K562 (cell line): Measurements from ENCODE around the gene KDELR3. TPM values are rescaled to one million over a fixed set of nuclear protein-coding genes. Genes with fewer than 3 reads are reported as not detected.

Experiments
- ATAC-seq: fragments of 200-7000 bp; cut with Tn5 transposase; 3 replicates; pipeline ENCODE4 v1.9.1; 2020; ENCODE audit warnings: moderate library complexity
- BruUV-seq: library from RNA; stranded (reverse); fragments of 400-500 nt; replicated peaks from 2 replicates; lab custom pipeline; 2021; lab: Mats Ljungman, UMichigan
- CTCF ChIA-PET: fragments of 300-600 bp; formaldehyde crosslinking; extraction: SDS; loops from one replicate; lab custom pipeline; 2021; ENCODE audit warnings: low intra/inter-chr PET ratio; lab: Yijun Ruan, JAX
- POLR2A ChIA-PET: fragments of 300-600, 350-650 bp; sonication (Branson Sonifier 250); formaldehyde crosslinking; extraction: SDS; loops from one replicate; lab custom pipeline; 2021; ENCODE audit warnings: antibody characterized with exemption, inconsistent platforms; lab: Yijun Ruan, JAX
- DNase-seq, 4 experiments: peaks; one replicate each; pipeline versions ENCODE4 v3.0.0 to v3.0.0-alpha.2; 2011 to 2018; ENCODE audit warnings: low spot score in 3 of 4, mixed read lengths in 3 of 4; ENCODE audit errors: extremely low read depth in 1 of 4
- FAIRE-seq: peaks from 2 replicates; lab custom pipeline; 2011; peaks lifted over from hg19 to GRCh38; lab: Jason Lieb, UNC
- H2AFZ ChIP-seq: 2 replicates; pipeline ENCODE4 v1.6.0; 2011; ENCODE audit warnings: low read depth, low read length, control low read depth, inconsistent platforms
- H3K27ac ChIP-seq: fragments of 200-600 bp; 3 replicates; pipeline ENCODE4 v1.8.0; 2011; ENCODE audit warnings: low read depth, mild to moderate bottlenecking, control low read depth, inconsistent platforms, low read length, moderate library complexity, mixed read lengths; ENCODE audit errors: extremely low read depth
- H3K27me3 ChIP-seq, 2 experiments: fragments of 300-600 bp in 1 of 2; 2 replicates in 1 of 2; 3 replicates in 1 of 2; pipeline versions ENCODE4 v1.6.0 to v1.8.0; 2011; ENCODE audit warnings: inconsistent platforms in 2 of 2, low read length in 2 of 2, mild to moderate bottlenecking in 1 of 2, mixed read lengths in 1 of 2, moderate library complexity in 1 of 2; ENCODE audit not compliant: control insufficient read depth in 2 of 2, insufficient read depth in 2 of 2
- H3K36me3 ChIP-seq: fragments of 300-600 bp; 3 replicates; pipeline ENCODE4 v1.8.0; 2011; ENCODE audit warnings: mild to moderate bottlenecking, low read length, inconsistent platforms; ENCODE audit not compliant: control insufficient read depth, insufficient read depth
- H3K4me1 ChIP-seq, 2 experiments: fragments of 200-600 bp in 1 of 2; replicated peaks in 1 of 2; 2 replicates in 1 of 2; 3 replicates in 1 of 2; pipeline versions ENCODE4 v1.5.1 to v1.8.0; 2011; ENCODE audit warnings: inconsistent platforms in 2 of 2, low read length in 2 of 2, mild to moderate bottlenecking in 1 of 2, mixed read lengths in 1 of 2, moderate library complexity in 1 of 2; ENCODE audit not compliant: control insufficient read depth in 2 of 2, insufficient read depth in 2 of 2
- H3K4me2 ChIP-seq: 2 replicates; pipeline ENCODE4 v1.6.1; 2011; ENCODE audit warnings: low read length, control low read depth, inconsistent platforms, mixed read lengths; ENCODE audit not compliant: insufficient read depth
- H3K4me3 ChIP-seq: fragments of 200-600 bp; sonication (generic), shearing (Covaris generic); 2 replicates; pipeline ENCODE4 v1.5.1; 2016; ENCODE audit warnings: control low read depth, inconsistent platforms
- H3K79me2 ChIP-seq: fragments of 200-600 bp; 3 replicates; pipeline ENCODE4 v1.8.0; 2011; ENCODE audit warnings: low read length, inconsistent platforms; ENCODE audit not compliant: control insufficient read depth, insufficient read depth
- H3K9ac ChIP-seq, 2 experiments: 2 replicates each; pipeline versions ENCODE4 v1.6.0 to v1.6.1; 2011; ENCODE audit warnings: low read depth in 2 of 2, low read length in 2 of 2, control low read depth in 1 of 2, inconsistent platforms in 1 of 2, mild to moderate bottlenecking in 1 of 2, mixed read lengths in 1 of 2; ENCODE audit not compliant: insufficient read depth in 1 of 2
- H3K9me1 ChIP-seq: one replicate; pipeline ENCODE4 v1.6.0; 2011; ENCODE audit warnings: inconsistent platforms, mild to moderate bottlenecking, low read length, moderate library complexity; ENCODE audit not compliant: control insufficient read depth, insufficient read depth
- H3K9me3 ChIP-seq: replicated peaks from 2 replicates; pipeline ENCODE4 v1.5.1; 2011; ENCODE audit warnings: low read depth, low read length, inconsistent platforms; ENCODE audit not compliant: control insufficient read depth, insufficient read depth
- H4K20me1 ChIP-seq: replicated peaks from 2 replicates; pipeline ENCODE4 v1.6.1; 2011; ENCODE audit warnings: low read length, inconsistent platforms, mixed read lengths; ENCODE audit not compliant: control insufficient read depth, insufficient read depth
- PHF8 ChIP-seq: fragments of 200-600 bp; sonication (generic); IDR thresholded peaks from 2 replicates; pipeline ENCODE4 v1.6.1; 2012; ENCODE audit warnings: mixed run types, mild to moderate bottlenecking, inconsistent platforms, low read length, moderate library complexity, borderline replicate concordance
- RBM17 ChIP-seq: fragments of 200-400 bp; formaldehyde crosslinking; IDR thresholded peaks from 2 replicates; pipeline ENCODE4 v1.6.1; 2017; ENCODE audit warnings: low read depth, mild to moderate bottlenecking, low read length, borderline replicate concordance
- ZNF212 ChIP-seq: fragments of 450-650 bp; formaldehyde crosslinking; IDR thresholded peaks from 2 replicates; pipeline ENCODE4 v1.4.0; 2020; ENCODE audit warnings: mild to moderate bottlenecking
- ZNF3 ChIP-seq: fragments of 250-450 bp; sonication (Bioruptor Pico); IDR thresholded peaks from 2 replicates; pipeline ENCODE4 v1.5.0; 2021; ENCODE audit warnings: mild to moderate bottlenecking, moderate library complexity
- ZNF311 ChIP-seq: fragments of 250-450 bp; sonication (Bioruptor Pico); IDR thresholded peaks from 2 replicates; pipeline ENCODE4 v1.4.0; 2020; ENCODE audit warnings: mild to moderate bottlenecking, moderate library complexity
- WGBS: fragments of 100-300 bp; shearing (Covaris generic); methylation state at CpG from one replicate; pipeline ENCODE4 v1.1.6; 2016; ENCODE audit warnings: low coverage, mixed read lengths; ENCODE audit not compliant: insufficient coverage; ENCODE audit errors: missing lambda C conversion rate; 5-methylcytosine and 5-hydroxymethylcytosine counted together
- in situ Hi-C: fragments of 300-500 bp; cut with MboI; formaldehyde crosslinking; loops from 4 replicates; pipeline ENCODE4 v1.15.0; 2018; ENCODE audit warnings: inconsistent platforms, mixed read lengths
- intact Hi-C: fragments of 100-400 bp; cut with micrococcal nuclease; formaldehyde crosslinking; loops from 2 replicates; pipeline ENCODE4 v1.14.2; 2022
- polyA plus RNA-seq, 8 experiments: library from polyadenylated mRNA; depleted of rRNA in 4 of 8; stranded (reverse) in 5 of 8; unstranded in 3 of 8; fragments of >200 nt; fragmentation: Nextera tagmentation in 2 of 8; fragmentation: Illumina TruSeq in 1 of 8; extraction: Ambion mirVana in 2 of 8; extraction: Trizol in 1 of 8; gene quantifications; 2 replicates each; pipeline versions ENCODE4 v1.2.1 to v1.2.3, GENCODE V29; 2011 to 2014; ENCODE audit warnings: inconsistent platforms in 1 of 8, missing spikeins in 1 of 8
- total RNA-seq, 7 experiments: library from RNA; depleted of rRNA in 6 of 7; stranded (reverse); fragments of >200 nt in 6 of 7; fragmentation: Illumina TruSeq in 2 of 7; extraction: Trizol in 2 of 7; gene quantifications; 2 replicates each; pipeline versions ENCODE4 v1.2.1 to v1.2.3, GENCODE V29; 2011 to 2021; ENCODE audit warnings: low replicate concordance in 1 of 7
- TF ChIP-seq, protein P1 (sequence below): fragments of 450-650 bp; conservative IDR thresholded peaks from 2 replicates; pipeline ENCODE4 v1.6.1; 2016; ENCODE audit warnings: missing genetic modification characterization, low read depth, mild to moderate bottlenecking, missing compliant biosample characterization, moderate library complexity

KDELR3 gene
- total and polyA plus RNA-seq, 9 of the 15 experiments (the other 6 are each of a cell fraction or from before 2014, with no cell fraction given): 7.1 to 44.8 (median 9.6) TPM

DNA sequence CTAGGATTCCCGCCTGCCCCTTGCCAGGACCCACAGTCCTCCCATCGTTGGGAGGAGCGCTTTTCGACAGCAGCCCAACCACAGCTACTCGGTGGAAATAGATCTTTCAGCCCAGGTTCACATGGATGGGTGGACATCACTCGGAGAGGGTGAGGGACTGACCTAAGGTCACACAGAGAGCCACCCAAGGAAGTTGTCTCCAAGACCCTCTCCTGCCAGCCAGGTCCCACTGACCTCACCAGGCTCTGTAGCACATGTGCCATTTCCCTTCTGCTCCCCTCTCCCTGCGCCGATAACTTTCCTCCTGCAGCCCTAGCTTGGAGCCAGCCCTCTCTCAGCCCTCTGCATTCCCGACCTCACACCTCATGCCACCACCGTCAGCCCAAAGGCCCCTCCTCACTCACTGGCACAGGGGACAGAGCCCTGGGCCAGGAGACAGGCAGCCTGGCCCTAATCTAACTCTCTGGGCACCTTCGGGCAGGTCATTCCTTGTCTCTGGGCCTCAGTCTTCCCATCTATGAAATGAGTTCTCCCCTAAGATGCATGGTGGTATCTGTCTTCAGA is 17.6 kb upstream of the KDELR3 start:
- Histone ChIP-seq H3K79me2 (no peaks in the 10 kb centered on the region), H3K9ac (no peak overlapping the region), H3K9me3 (no peaks in the 10 kb centered on the region), H3K9me1 (no peaks in the 10 kb centered on the region), H3K36me3 (no peaks in the 10 kb centered on the region), H4K20me1 (peaks cover 11% of the 10 kb centered on the region; the same call in 1 of the 2 replicates), H3K4me3 (no peak overlapping the region), H3K27ac (no peak overlapping the region), H2AFZ (no peak overlapping the region), H3K27me3 (no peaks in the 10 kb centered on the region; a peak in 2 of 5 replicates), H3K4me1 (peaks cover 0 to 31% of the 10 kb centered on the region in 2 experiments; a peak in 2 of 5 replicates), H3K4me2 (no peak overlapping the region)
- no TSS peak for BruUV-seq
- intact Hi-C loops (no loop called here), in situ Hi-C loops (no loop called here)
- DNase-seq: no peak
- WGBS: 8% methylated on average over 11 of the region's 11 CpGs
- ChIA-PET POLR2A (interaction anchor here (0.6 to 1.6 kb wide), 2 partner anchors 11 to 247 kb away, joined by 4 read pairs; no protein-coding TSS in a partner anchor), CTCF (no interaction called here)
- TF ChIP-seq ZNF3: no peak
- no peak for TF ChIP-seq ZNF212
- TF ChIP-seq RBM17: no peak
- no peak for TF ChIP-seq ZNF311 (CRISPR knock-in tag)
- TF ChIP-seq, protein P1, sequence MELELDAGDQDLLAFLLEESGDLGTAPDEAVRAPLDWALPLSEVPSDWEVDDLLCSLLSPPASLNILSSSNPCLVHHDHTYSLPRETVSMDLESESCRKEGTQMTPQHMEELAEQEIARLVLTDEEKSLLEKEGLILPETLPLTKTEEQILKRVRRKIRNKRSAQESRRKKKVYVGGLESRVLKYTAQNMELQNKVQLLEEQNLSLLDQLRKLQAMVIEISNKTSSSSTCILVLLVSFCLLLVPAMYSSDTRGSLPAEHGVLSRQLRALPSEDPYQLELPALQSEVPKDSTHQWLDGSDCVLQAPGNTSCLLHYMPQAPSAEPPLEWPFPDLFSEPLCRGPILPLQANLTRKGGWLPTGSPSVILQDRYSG (tag): no peak
- no peak for TF ChIP-seq PHF8
- FAIRE-seq: no peak
- no peak for ATAC-seq
